HepG2 (cell line): ENCODE data around the gene CEBPA. TPM values are rescaled to one million over a fixed set of nuclear protein-coding genes. Genes with fewer than 3 reads are reported as not detected.

Experiments
- FOXA1 ChIP-seq, 2 experiments: fragments of 450-650 bp in 1 of 2; sonication (generic) in 1 of 2; formaldehyde crosslinking in 1 of 2; IDR thresholded peaks; 2 replicates each; pipeline versions ENCODE4 v1.4.0 to v1.6.1; 2016 to 2020; ENCODE audit warnings: missing genetic modification reagents in 1 of 2
- FOXJ3 ChIP-seq: sonication (generic); formaldehyde crosslinking; IDR thresholded peaks from 2 replicates; pipeline ENCODE4 v1.4.0; 2020; ENCODE audit warnings: missing genetic modification reagents, mild to moderate bottlenecking, borderline replicate concordance
- GATAD2A ChIP-seq: IDR thresholded peaks from 2 replicates; pipeline ENCODE4 v1.6.1; 2016
- HHEX ChIP-seq: IDR thresholded peaks from 2 replicates; pipeline ENCODE4 v1.6.1; 2016; ENCODE audit warnings: control low read depth
- KLF15 ChIP-seq: sonication (generic); formaldehyde crosslinking; IDR thresholded peaks from 2 replicates; pipeline ENCODE4 v1.8.1; 2023; ENCODE audit warnings: borderline replicate concordance, mild to moderate bottlenecking, inconsistent platforms, missing genetic modification reagents, mixed read lengths
- MBD4 ChIP-seq: IDR thresholded peaks from 2 replicates; pipeline ENCODE4 v1.6.1; 2012; ENCODE audit warnings: low read length, inconsistent platforms, borderline replicate concordance
- MTF2 ChIP-seq: sonication (generic); formaldehyde crosslinking; IDR thresholded peaks from 2 replicates; pipeline ENCODE4 v1.5.0; 2020; ENCODE audit warnings: missing genetic modification reagents, borderline replicate concordance
- NFKB2 ChIP-seq: sonication (generic); formaldehyde crosslinking; IDR thresholded peaks from 2 replicates; pipeline ENCODE4 v1.4.0; 2020; ENCODE audit warnings: missing genetic modification reagents, borderline replicate concordance
- NFYB ChIP-seq: sonication (generic); formaldehyde crosslinking; IDR thresholded peaks from 2 replicates; pipeline ENCODE4 v1.4.0; 2020; ENCODE audit warnings: missing genetic modification reagents
- POLR2G ChIP-seq: fragments of 200-400 bp; formaldehyde crosslinking; IDR thresholded peaks from 2 replicates; pipeline ENCODE4 v1.6.1; 2018; ENCODE audit warnings: mild to moderate bottlenecking, low read depth, low read length, moderate library complexity
- RXRA ChIP-seq: sonication (generic); formaldehyde crosslinking; IDR thresholded peaks from 2 replicates; pipeline ENCODE4 v1.5.1; 2020; ENCODE audit warnings: missing genetic modification reagents
- ZNF17 ChIP-seq: sonication (generic); formaldehyde crosslinking; IDR thresholded peaks from 2 replicates; pipeline ENCODE4 v1.5.0; 2020; ENCODE audit warnings: mild to moderate bottlenecking, missing genetic modification reagents
- ZNF253 ChIP-seq: sonication (generic); formaldehyde crosslinking; IDR thresholded peaks from 2 replicates; pipeline ENCODE4 v1.8.0; 2022; ENCODE audit warnings: mild to moderate bottlenecking, missing genetic modification reagents, borderline replicate concordance
- ZNF414 ChIP-seq: sonication (generic); formaldehyde crosslinking; IDR thresholded peaks from 2 replicates; pipeline ENCODE4 v1.5.0; 2020; ENCODE audit warnings: missing genetic modification reagents
- ZNF558 ChIP-seq: sonication (generic); formaldehyde crosslinking; IDR thresholded peaks from 2 replicates; pipeline ENCODE4 v1.9.0; 2022; ENCODE audit warnings: mild to moderate bottlenecking, missing genetic modification reagents, borderline replicate concordance
- ZSCAN21 ChIP-seq: sonication (generic); formaldehyde crosslinking; IDR thresholded peaks from 2 replicates; pipeline ENCODE4 v1.8.0; 2022; ENCODE audit warnings: mild to moderate bottlenecking, missing genetic modification reagents, moderate library complexity, borderline replicate concordance
- polyA plus RNA-seq, 8 experiments: library from polyadenylated mRNA; depleted of rRNA in 3 of 8; stranded (reverse) in 7 of 8; unstranded in 1 of 8; fragments of >200 nt; fragmentation: Illumina TruSeq in 4 of 8; extraction: Trizol in 4 of 8; gene quantifications; 2 replicates each; pipeline versions ENCODE4 v1.2.1 to v1.2.3, GENCODE V29; 2011 to 2016; ENCODE audit warnings: low read depth in 4 of 8, missing spikeins in 1 of 8, mixed read lengths in 1 of 8; ENCODE audit not compliant: insufficient read depth in 1 of 8
- total RNA-seq, 5 experiments: library from RNA; depleted of rRNA; stranded (reverse); fragments of >200 nt; fragmentation: Illumina TruSeq; extraction: Trizol; gene quantifications; 2 replicates each; pipeline ENCODE4 v1.2.3, GENCODE V29; 2016; ENCODE audit warnings: low read depth in 1 of 5
- TF ChIP-seq, protein P1 (sequence below): IDR thresholded peaks from 2 replicates; pipeline ENCODE4 v1.6.1; 2016
- TF ChIP-seq, protein P2 (sequence below): sonication (generic); formaldehyde crosslinking; IDR thresholded peaks from 2 replicates; pipeline ENCODE4 v1.4.0; 2020; ENCODE audit warnings: missing genetic modification reagents

The CEBPA gene
- total and polyA plus RNA-seq, 2 of the 13 experiments (the other 11 are each of a cell fraction or from before 2014, with no cell fraction given), result 24.8 to 103 TPM

GRCh38 chr19:33275933-33276619 is 26.3 kb downstream of the CEBPA start (continued):
- TF ChIP-seq ZNF558 (peak; percentile 85; the same call in 1 of the 2 replicates), HHEX (CRISPR knock-in tag) (0 out of 2 replicates have a peak, but pooled peaks have one; percentile 20), ZNF17 (CRISPR knock-in tag) (no peak), ZNF414 (CRISPR knock-in tag) (peak; percentile 98), FOXA1 (IDR thresholded peaks at IDR 0.05) (peak; percentile 75), FOXA1 (CRISPR knock-in tag; IDR thresholded peaks at IDR 0.05) (peak; percentile 99), NFKB2 (peak; percentile 89; the same call in 1 of the 2 replicates), FOXJ3 (CRISPR knock-in tag) (peak; percentile 89), ZSCAN21 (CRISPR knock-in tag) (peak; percentile 94), MTF2 (CRISPR knock-in tag) (no peak), GATAD2A (CRISPR knock-in tag) (peak; percentile 96), ZNF253 (CRISPR knock-in tag) (peak; percentile 82; the same call in 1 of the 2 replicates), POLR2G (peak; percentile 68), MBD4 (no peak), KLF15 (CRISPR knock-in tag) (peak; percentile 3; the same call in 1 of the 2 replicates), RXRA (CRISPR knock-in tag) (peak; percentile 100), NFYB (peak; percentile 34; the same call in 1 of the 2 replicates)
- TF ChIP-seq, protein P1, sequence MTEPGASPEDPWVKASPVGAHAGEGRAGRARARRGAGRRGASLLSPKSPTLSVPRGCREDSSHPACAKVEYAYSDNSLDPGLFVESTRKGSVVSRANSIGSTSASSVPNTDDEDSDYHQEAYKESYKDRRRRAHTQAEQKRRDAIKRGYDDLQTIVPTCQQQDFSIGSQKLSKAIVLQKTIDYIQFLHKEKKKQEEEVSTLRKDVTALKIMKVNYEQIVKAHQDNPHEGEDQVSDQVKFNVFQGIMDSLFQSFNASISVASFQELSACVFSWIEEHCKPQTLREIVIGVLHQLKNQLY, result peak; percentile 97
- TF ChIP-seq, protein P2, sequence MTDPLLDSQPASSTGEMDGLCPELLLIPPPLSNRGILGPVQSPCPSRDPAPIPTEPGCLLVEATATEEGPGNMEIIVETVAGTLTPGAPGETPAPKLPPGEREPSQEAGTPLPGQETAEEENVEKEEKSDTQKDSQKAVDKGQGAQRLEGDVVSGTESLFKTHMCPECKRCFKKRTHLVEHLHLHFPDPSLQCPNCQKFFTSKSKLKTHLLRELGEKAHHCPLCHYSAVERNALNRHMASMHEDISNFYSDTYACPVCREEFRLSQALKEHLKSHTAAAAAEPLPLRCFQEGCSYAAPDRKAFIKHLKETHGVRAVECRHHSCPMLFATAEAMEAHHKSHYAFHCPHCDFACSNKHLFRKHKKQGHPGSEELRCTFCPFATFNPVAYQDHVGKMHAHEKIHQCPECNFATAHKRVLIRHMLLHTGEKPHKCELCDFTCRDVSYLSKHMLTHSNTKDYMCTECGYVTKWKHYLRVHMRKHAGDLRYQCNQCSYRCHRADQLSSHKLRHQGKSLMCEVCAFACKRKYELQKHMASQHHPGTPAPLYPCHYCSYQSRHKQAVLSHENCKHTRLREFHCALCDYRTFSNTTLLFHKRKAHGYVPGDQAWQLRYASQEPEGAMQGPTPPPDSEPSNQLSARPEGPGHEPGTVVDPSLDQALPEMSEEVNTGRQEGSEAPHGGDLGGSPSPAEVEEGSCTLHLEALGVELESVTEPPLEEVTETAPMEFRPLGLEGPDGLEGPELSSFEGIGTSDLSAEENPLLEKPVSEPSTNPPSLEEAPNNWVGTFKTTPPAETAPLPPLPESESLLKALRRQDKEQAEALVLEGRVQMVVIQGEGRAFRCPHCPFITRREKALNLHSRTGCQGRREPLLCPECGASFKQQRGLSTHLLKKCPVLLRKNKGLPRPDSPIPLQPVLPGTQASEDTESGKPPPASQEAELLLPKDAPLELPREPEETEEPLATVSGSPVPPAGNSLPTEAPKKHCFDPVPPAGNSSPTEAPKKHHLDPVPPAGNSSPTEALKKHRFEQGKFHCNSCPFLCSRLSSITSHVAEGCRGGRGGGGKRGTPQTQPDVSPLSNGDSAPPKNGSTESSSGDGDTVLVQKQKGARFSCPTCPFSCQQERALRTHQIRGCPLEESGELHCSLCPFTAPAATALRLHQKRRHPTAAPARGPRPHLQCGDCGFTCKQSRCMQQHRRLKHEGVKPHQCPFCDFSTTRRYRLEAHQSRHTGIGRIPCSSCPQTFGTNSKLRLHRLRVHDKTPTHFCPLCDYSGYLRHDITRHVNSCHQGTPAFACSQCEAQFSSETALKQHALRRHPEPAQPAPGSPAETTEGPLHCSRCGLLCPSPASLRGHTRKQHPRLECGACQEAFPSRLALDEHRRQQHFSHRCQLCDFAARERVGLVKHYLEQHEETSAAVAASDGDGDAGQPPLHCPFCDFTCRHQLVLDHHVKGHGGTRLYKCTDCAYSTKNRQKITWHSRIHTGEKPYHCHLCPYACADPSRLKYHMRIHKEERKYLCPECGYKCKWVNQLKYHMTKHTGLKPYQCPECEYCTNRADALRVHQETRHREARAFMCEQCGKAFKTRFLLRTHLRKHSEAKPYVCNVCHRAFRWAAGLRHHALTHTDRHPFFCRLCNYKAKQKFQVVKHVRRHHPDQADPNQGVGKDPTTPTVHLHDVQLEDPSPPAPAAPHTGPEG (CRISPR knock-in tag), result peak; percentile 31; the same call in 1 of the 2 replicates
